ENCODE data around the gene PIP. TPM values are rescaled to one million over a fixed set of nuclear protein-coding genes. Genes with fewer than 3 reads are reported as not detected.
"Not testable (repeated sequence)": the region's sequence is repeated elsewhere in the genome, so short reads cannot be mapped to it uniquely, and the experiment has no call there.

PIP gene
- total RNA-seq, 1 donor from 2014 or later: not detected

DNA sequence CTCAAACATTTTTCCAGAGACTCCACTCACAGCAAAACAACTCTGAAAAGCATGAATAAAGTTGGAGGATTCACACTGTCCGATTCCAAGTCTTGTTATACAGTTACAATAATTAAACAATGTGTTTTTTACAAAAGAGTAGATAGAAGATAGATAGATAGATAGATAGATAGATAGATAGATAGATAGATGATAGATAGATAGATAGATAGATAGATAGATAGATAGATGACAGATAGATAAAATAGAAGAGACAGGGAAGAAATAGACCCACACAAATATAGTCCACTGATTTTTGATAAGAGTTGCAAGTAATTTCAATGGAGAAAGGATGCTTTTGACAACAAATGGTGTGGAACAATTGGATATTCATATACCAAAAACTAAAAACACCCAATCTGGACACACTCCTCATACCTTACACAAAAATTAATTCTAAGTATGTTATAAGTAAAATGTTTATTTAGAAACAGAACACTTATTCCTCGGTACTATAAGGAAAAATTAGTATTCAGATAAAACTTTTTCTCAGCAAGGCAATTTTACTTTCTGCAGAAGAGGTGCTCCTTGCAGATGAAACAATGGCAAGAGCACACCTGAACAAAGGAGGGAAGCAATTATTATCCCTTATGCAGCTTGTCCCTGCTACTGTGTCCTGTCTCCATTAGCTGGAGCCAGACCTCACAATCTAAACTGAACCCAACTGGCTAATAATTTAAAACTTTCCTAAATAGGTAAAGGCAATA, 45.7 kb downstream of the PIP start:
- H3K9me3 Mint-ChIP-seq (ENCODE audit: unreplicated experiment): no peaks in the 10 kb centered on the region
- no peak overlapping the region for H3K4me3 Mint-ChIP-seq (ENCODE audit: unreplicated experiment)
- H3K4me1 Mint-ChIP-seq (ENCODE audit: unreplicated experiment): no peaks in the 10 kb centered on the region
- no peak for DNase-seq (ENCODE audit: low spot score)
- H3K36me3 Mint-ChIP-seq (ENCODE audit: low read depth, unreplicated experiment): no peaks in the 10 kb centered on the region
- H3K27me3 Mint-ChIP-seq (ENCODE audit: unreplicated experiment): no peaks in the 10 kb centered on the region
- no peak overlapping the region for H3K27ac Mint-ChIP-seq (ENCODE audit: unreplicated experiment)
- TF ChIP-seq CTCF (IDR thresholded peaks at IDR 0.05; ENCODE audit: unreplicated experiment): no peak

- DNase-seq (ENCODE audit: low spot score); H3K27me3 Mint-ChIP-seq (ENCODE audit: unreplicated experiment); H3K4me3 Mint-ChIP-seq (ENCODE audit: unreplicated experiment); H3K4me1 Mint-ChIP-seq (ENCODE audit: unreplicated experiment); H3K9me3 Mint-ChIP-seq (ENCODE audit: unreplicated experiment); H3K36me3 Mint-ChIP-seq (ENCODE audit: low read depth, unreplicated experiment); H3K27ac Mint-ChIP-seq (ENCODE audit: unreplicated experiment): not testable (repeated sequence)
Measured at GRCh38 chr7:143180771-143181170, 48.9 kb downstream of the PIP start.

DNA sequence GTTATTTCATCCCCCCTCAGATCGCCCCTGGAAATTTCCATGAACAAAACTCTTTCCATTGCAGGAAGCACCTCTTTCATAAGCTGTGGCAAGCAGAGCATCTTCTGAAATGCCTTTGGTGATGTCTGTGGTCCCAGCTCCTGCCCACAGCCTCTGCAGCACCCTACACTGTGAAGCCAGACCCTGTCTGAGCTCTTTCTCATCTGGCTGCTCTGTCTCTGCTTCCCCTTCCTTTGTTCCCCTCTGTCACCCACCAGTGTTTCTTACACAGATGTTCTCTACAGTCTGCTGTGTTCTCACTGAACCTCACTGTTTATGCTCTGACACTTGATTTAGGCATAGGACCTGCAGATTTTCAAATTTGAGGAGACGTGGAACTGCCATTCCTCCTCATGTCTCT, 49.5 kb downstream of the PIP start:
- DNase-seq (ENCODE audit: low spot score): no peak
- Mint-ChIP-seq H3K27me3 (ENCODE audit: unreplicated experiment) (no peaks in the 10 kb centered on the region), H3K36me3 (ENCODE audit: low read depth, unreplicated experiment) (no peaks in the 10 kb centered on the region), H3K4me1 (ENCODE audit: unreplicated experiment) (no peaks in the 10 kb centered on the region), H3K27ac (ENCODE audit: unreplicated experiment) (no peak overlapping the region), H3K4me3 (ENCODE audit: unreplicated experiment) (no peak overlapping the region), H3K9me3 (ENCODE audit: unreplicated experiment) (no peaks in the 10 kb centered on the region)
- no peak for TF ChIP-seq CTCF (IDR thresholded peaks at IDR 0.05; ENCODE audit: unreplicated experiment)

- Mint-ChIP-seq H3K9me3 (ENCODE audit: unreplicated experiment) (no peaks in the 10 kb centered on the region), H3K27ac (ENCODE audit: unreplicated experiment) (no peak within 1 kb of the TSS), H3K4me3 (ENCODE audit: unreplicated experiment) (no peak within 1 kb of the TSS), H3K4me1 (ENCODE audit: unreplicated experiment) (no peaks in the 10 kb centered on the region), H3K27me3 (ENCODE audit: unreplicated experiment) (no peaks in the 10 kb centered on the region), H3K36me3 (ENCODE audit: low read depth, unreplicated experiment) (no peaks in the 10 kb centered on the region)
- DNase-seq (ENCODE audit: low spot score): no peak
- no peak for TF ChIP-seq CTCF (IDR thresholded peaks at IDR 0.05; ENCODE audit: unreplicated experiment)
Measured at GRCh38 chr7:143183024-143183423, 51.1 kb downstream of the PIP start, which contains the start of gene TAS2R39. Gene TAS2R39, plus strand, starts transcription at chr7:143183419. Its CDS starts 0 bp downstream, at chr7:143183419.

GRCh38 chr7:143185551-143185950, 53.7 kb downstream of the PIP start:
- no peaks in the 10 kb centered on the region for H3K4me1 Mint-ChIP-seq (ENCODE audit: unreplicated experiment)
- TF ChIP-seq CTCF (IDR thresholded peaks at IDR 0.05; ENCODE audit: unreplicated experiment): no peak
- no peak overlapping the region for H3K4me3 Mint-ChIP-seq (ENCODE audit: unreplicated experiment)
- H3K27ac Mint-ChIP-seq (ENCODE audit: unreplicated experiment): no peak overlapping the region
- DNase-seq (ENCODE audit: low spot score): no peak
- H3K9me3 Mint-ChIP-seq (ENCODE audit: unreplicated experiment): no peaks in the 10 kb centered on the region
- H3K36me3 Mint-ChIP-seq (ENCODE audit: low read depth, unreplicated experiment): no peaks in the 10 kb centered on the region
- H3K27me3 Mint-ChIP-seq (ENCODE audit: unreplicated experiment): no peaks in the 10 kb centered on the region
